GM13976 (cell line): Measurements from ENCODE around the gene PPP1CA.

Experiments
- DNase-seq: peaks from one replicate; pipeline ENCODE4 v3.0.0; 2012; ENCODE audit warnings: low spot score
- in situ Hi-C: fragments of 300-500 bp; cut with MboI; formaldehyde crosslinking; loops from one replicate; pipeline ENCODE4 v1.12.0; 2022; ENCODE audit warnings: low sequenced_read_pairs, mixed read lengths, inconsistent platforms; ENCODE audit not compliant: unreplicated experiment
- TF ChIP-seq, protein P1 (sequence below): IDR thresholded peaks from 2 replicates; pipeline ENCODE4 v1.5.1; 2012; ENCODE audit warnings: borderline replicate concordance, mild to moderate bottlenecking; ENCODE audit not compliant: insufficient read depth; ENCODE audit errors: extremely low read depth, missing control alignments, control extremely low read depth

PPP1CA gene

DNA sequence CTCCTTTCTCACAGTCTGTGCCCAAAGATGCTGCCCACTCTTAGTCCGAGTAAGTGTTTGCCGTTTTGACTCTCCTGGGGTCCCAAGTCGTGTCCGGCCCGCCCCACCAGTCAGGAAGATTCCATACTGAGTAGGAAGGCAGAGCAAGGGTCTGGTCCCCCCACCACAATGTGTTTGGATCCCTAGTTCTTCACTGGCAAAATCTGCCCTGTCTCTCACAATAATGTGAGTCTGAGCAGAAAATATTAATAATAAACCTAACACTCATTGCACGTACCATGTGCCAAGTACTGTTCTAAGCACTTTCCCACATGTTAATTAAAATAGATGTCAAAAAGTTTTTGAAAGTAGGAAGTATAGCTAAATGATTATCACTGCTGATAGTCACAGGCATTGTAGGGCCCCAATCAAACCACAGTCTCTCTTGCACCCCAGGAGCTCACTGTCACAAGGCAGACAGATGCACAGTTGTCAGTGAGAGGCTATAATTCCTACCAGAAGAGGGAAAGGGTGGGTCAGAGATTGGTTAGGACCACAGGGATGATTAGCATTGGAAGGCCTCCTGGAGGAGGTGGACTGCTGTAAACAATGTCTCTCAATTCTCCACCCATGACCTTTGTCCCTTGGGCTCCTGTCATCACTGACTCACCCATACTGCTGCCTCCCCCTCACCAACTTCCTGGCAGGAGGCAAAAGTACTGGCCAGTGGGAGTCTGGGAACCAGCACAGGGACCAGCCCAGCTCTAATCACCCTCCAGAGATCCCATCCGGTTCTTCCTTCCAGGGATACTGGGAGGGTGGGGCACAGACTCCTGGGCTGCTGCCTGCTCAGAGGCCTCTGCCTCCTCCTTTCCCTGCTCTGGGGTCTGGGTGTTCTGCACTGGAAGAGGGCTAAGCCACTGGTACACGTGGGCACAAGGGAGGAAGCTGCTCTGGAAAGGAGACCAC, 47.3 kb downstream of the PPP1CA start:
- DNase-seq = peak; percentile 51
- TF ChIP-seq, protein P1, sequence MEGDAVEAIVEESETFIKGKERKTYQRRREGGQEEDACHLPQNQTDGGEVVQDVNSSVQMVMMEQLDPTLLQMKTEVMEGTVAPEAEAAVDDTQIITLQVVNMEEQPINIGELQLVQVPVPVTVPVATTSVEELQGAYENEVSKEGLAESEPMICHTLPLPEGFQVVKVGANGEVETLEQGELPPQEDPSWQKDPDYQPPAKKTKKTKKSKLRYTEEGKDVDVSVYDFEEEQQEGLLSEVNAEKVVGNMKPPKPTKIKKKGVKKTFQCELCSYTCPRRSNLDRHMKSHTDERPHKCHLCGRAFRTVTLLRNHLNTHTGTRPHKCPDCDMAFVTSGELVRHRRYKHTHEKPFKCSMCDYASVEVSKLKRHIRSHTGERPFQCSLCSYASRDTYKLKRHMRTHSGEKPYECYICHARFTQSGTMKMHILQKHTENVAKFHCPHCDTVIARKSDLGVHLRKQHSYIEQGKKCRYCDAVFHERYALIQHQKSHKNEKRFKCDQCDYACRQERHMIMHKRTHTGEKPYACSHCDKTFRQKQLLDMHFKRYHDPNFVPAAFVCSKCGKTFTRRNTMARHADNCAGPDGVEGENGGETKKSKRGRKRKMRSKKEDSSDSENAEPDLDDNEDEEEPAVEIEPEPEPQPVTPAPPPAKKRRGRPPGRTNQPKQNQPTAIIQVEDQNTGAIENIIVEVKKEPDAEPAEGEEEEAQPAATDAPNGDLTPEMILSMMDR = no peak
- in situ Hi-C loops = no loop called here

DNA sequence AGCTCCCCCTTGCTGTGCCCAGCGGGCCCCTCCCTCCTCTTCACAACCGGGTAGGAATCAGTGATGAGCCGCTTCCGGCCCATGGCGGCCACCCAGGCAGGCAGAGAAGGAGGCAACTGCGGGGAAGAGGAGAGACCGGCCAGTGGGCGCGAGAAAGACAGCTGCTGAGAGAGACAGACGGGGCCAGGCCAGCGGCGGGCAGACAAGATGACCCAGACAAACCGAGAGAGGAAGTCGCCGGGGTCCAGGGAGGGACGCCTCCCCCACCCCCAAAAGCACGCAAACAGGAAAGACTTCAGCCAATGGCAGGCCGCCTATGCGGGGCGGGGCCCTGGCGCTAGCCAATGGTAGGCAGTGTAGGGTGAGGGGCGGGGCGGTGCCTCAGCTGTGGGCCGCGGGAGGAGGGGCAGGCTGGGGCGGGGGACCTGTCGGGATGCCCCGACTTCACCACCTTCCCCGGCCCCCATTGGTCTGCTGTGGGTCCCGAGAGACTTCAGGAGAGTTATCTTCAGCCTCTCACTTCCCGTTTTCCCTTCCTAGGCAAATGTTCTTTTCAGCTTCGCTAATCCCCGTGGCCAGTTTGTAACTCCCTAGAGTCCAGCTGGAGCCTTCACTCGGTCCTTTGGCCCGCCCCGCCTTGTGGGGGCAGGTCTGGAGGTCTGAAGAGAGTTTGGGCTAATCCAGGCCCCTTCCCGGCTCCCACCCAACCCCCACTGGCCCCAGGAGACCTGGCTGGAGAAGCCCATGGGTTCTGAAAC, 48.2 kb downstream of the PPP1CA start, which contains the start of gene POLD4:
TSS of gene POLD4 (minus strand) at position 230 of the 758 bp plus-strand sequence. CDS start at position 83, 147 bp downstream.
- in situ Hi-C loops = no loop called here
- TF ChIP-seq, protein P1 = no peak
- DNase-seq = peak; percentile 99

DNA sequence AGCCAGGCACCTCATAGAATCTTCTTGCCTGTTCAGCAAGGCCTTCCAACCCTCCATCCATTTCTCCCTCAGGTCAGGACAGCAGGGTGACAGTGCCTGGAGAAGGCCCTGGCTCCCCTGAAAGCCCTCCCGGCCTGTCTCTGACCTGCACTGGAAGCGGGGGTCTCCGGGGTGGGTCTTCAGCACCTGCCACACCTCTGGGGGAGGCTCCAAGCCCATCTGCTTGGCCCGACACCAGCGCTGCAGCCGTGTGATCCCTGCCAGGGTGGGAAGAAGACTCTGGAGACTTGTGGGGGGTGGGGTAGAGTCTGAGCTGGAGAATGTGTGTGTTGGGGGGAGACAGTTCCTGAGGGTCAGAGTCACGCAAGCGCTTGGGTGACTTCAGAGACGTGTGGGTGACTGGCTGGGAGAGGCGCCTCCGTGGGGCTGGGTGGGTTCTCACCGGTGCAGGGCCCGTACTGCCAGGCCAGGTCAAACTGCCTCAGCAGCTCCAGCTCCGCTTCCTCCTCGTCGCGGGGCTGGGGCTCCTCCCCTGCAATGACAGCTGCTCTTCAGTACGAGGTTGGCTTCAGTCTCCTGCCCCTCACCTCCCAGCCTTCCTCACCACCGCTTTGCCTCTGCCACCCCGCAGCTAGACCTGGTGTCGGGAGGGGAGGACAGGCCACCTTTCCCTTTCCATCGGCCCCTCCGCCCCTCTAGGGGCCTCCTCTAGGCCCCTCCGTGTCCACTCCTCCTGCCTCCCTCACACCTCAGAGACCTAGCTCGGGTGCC, 48.9 kb downstream of the PPP1CA start:
- in situ Hi-C loops = no loop called here
- peak; percentile 67 for DNase-seq
- TF ChIP-seq, protein P1 = no peak

DNA sequence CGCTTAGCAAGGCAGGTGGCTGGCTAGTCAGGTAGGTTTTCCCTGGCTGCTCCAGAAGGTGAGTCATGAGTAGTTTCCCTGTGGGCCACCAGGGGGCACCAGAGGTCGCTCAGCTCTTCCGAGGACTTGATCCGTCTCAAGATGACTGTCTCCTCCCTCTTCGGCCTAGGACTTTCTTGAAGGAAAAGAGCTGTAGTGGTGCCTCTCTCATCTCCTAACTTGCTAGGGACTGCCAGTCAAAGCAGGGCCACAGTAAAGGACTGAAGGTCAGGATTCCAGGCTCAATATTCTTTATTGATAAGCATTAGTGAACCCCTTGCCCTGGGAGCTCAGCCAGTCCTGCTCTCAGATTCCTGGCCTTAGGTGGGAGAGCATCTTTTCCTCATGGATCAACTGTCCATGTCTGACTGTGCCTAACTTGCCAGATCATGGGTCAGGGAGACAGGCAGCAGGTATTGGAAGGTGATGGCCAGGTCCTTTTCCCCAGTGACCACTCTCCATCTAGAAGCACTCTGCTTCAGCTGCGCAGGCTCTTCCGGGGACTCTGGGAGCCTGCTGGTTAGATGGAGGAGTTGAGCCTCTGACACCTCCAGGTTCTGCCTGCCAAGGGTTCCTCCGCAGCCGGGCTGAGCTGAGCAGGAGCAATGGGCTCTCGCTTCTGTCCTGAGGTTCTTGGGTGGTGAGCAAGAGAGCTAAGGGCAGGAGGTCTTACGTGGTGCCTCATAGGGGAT, 50.2 kb downstream of the PPP1CA start:
- in situ Hi-C loops = no loop called here
- peak; percentile 82 for DNase-seq
- TF ChIP-seq, protein P1 = peak; percentile 91

DNA sequence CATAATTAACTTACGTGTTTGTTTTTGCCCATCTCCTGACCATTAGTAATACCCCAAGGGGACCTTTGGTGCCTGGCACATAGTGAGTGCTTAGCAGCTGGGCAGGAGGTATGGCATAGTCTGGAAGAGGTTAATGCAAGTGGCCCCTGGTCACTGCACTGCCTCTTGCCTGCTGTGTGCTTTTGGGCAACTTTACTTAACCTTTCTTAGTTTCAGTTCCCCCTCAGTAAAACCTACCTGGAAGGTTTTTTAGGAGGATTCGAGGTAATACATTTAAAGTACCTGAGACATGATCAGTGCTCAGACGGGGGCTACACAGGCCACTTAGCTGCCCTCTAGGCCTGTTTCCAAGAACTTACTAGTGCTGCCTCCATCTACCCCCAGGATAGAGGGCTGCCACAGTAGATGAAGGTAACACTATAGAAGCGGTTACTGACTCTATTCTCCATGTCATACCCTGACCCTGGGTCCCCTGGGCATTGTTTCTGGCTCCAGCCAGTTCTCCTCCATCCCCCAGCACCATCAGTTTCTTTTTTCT, 51.7 kb downstream of the PPP1CA start:
- in situ Hi-C loops = no loop called here
- no peak for DNase-seq
- TF ChIP-seq, protein P1 = no peak

DNA sequence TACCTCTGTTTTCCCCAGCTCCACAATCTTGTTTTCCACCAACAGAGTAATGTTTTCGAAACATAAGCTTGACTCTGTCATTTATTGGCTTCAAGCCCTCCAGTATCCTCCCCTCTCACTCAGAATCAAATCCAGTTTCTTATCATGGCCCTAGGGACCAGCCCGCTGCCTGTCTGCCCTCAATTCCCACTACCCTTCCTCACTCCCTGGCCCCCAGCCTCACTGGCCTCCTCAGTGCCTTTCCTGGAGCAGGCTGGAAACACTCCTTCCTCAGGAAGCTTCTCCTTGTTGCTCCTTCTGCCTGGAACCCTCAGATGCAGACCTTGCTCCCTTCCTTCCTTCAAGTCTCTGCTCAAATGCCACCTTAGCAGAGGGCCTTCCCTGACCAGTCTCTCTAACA, 52.2 kb downstream of the PPP1CA start:
- TF ChIP-seq, protein P1 = no peak
- no peak for DNase-seq
- in situ Hi-C loops = no loop called here
